IMR-90 (cell line): ENCODE results near the gene CUX1. TPM values are rescaled to one million over a fixed set of nuclear protein-coding genes. Genes with fewer than 3 reads are reported as not detected.

Source experiments
- ATAC-seq: fragments of 200-7000 bp; cut with Tn5 transposase; 2 replicates; pipeline ENCODE4 v1.9.1; 2020; ENCODE audit warnings: low read depth, mild to moderate bottlenecking, moderate library complexity
- BruUV-seq: library from RNA; stranded (reverse); fragments of 400-500 nt; replicated peaks from 2 replicates; lab custom pipeline; 2021; lab: Mats Ljungman, UMichigan
- CTCF ChIA-PET: fragments of 300-600 bp; formaldehyde crosslinking; extraction: SDS; loops from one replicate; lab custom pipeline; 2021; ENCODE audit warnings: antibody characterized with exemption; lab: Yijun Ruan, JAX
- POLR2A ChIA-PET: fragments of 300-600 bp; sonication (Branson Sonifier 250); formaldehyde crosslinking; loops from one replicate; lab custom pipeline; 2022; ENCODE audit warnings: antibody characterized with exemption; ENCODE audit not compliant: unreplicated experiment; lab: Charles Lee
- DNase-seq: peaks from one replicate; pipeline ENCODE4 v3.0.0; 2013
- H2AFZ ChIP-seq: replicated peaks from 2 replicates; pipeline ENCODE3; 2013; ENCODE audit warnings: low read length, mild to moderate bottlenecking; ENCODE audit not compliant: poor library complexity
- H2AK5ac ChIP-seq: 2 replicates; pipeline ENCODE4 v1.6.1; 2013; ENCODE audit warnings: low read depth, low read length, inconsistent platforms
- H2AK9ac ChIP-seq: replicated peaks from 2 replicates; pipeline ENCODE3; 2013; ENCODE audit warnings: mild to moderate bottlenecking, low read depth, low read length, moderate library complexity; ENCODE audit not compliant: poor library complexity
- H2BK120ac ChIP-seq: 2 replicates; pipeline ENCODE4 v1.6.1; 2013; ENCODE audit warnings: low read depth, low read length, inconsistent platforms
- H2BK15ac ChIP-seq: 3 replicates; pipeline ENCODE4 v1.6.1; 2013; ENCODE audit warnings: low read depth, low read length, inconsistent platforms
- H2BK20ac ChIP-seq: 2 replicates; pipeline ENCODE4 v1.6.1; 2013; ENCODE audit warnings: low read depth, mild to moderate bottlenecking, inconsistent platforms, low read length, moderate library complexity
- H2BK5ac ChIP-seq: 2 replicates; pipeline ENCODE4 v1.6.1; 2013; ENCODE audit warnings: mild to moderate bottlenecking, low read depth, low read length, inconsistent platforms; ENCODE audit not compliant: poor library complexity, severe bottlenecking
- H3K14ac ChIP-seq: replicated peaks from 2 replicates; pipeline ENCODE4 v1.6.1; 2013; ENCODE audit warnings: low read depth, low read length, inconsistent platforms
- H3K18ac ChIP-seq: 2 replicates; pipeline ENCODE4 v1.6.1; 2013; ENCODE audit warnings: low read depth, low read length, control low read depth
- H3K23ac ChIP-seq: 2 replicates; pipeline ENCODE4 v1.6.1; 2013; ENCODE audit warnings: low read depth, low read length, inconsistent platforms
- H3K27ac ChIP-seq: 2 replicates; pipeline ENCODE4 v1.5.1; 2013; ENCODE audit warnings: mild to moderate bottlenecking, control low read depth, low read length; ENCODE audit not compliant: insufficient read depth
- H3K27me3 ChIP-seq: 2 replicates; pipeline ENCODE4 v1.6.1; 2013; ENCODE audit warnings: low read length; ENCODE audit not compliant: control insufficient read depth, insufficient read depth
- H3K36me3 ChIP-seq: 2 replicates; pipeline ENCODE4 v1.6.1; 2013; ENCODE audit warnings: low read length, mixed read lengths; ENCODE audit not compliant: control insufficient read depth, insufficient read depth
- H3K4ac ChIP-seq: 2 replicates; pipeline ENCODE4 v1.6.1; 2013; ENCODE audit warnings: low read depth, low read length, inconsistent platforms
- H3K4me1 ChIP-seq: 2 replicates; pipeline ENCODE4 v1.6.1; 2013; ENCODE audit warnings: low read length, mixed read lengths; ENCODE audit not compliant: control insufficient read depth, insufficient read depth
- H3K4me2 ChIP-seq: 2 replicates; pipeline ENCODE4 v1.6.1; 2013; ENCODE audit warnings: low read depth, mild to moderate bottlenecking, control low read depth, low read length, moderate library complexity
- H3K4me3 ChIP-seq: 2 replicates; pipeline ENCODE4 v1.5.1; 2013; ENCODE audit warnings: low read depth, mild to moderate bottlenecking, control low read depth, low read length, moderate library complexity; ENCODE audit not compliant: insufficient read depth
- H3K56ac ChIP-seq: 2 replicates; pipeline ENCODE4 v1.6.1; 2013; ENCODE audit warnings: low read length, inconsistent platforms; ENCODE audit not compliant: insufficient read depth; ENCODE audit errors: extremely low read depth
- H3K79me1 ChIP-seq, 2 experiments: 2 replicates each; pipeline ENCODE4 v1.6.1; 2013; ENCODE audit warnings: low read length in 2 of 2, inconsistent platforms in 1 of 2, low read depth in 1 of 2
- H3K9ac ChIP-seq: 2 replicates; pipeline ENCODE4 v1.6.1; 2013; ENCODE audit warnings: low read depth, low read length, control low read depth
- H3K9me1 ChIP-seq: 2 replicates; pipeline ENCODE4 v1.6.1; 2013; ENCODE audit warnings: low read length, inconsistent platforms; ENCODE audit not compliant: insufficient read depth
- H3K9me3 ChIP-seq: 2 replicates; pipeline ENCODE4 v1.6.1; 2013; ENCODE audit warnings: low read length; ENCODE audit not compliant: control insufficient read depth, insufficient read depth
- H4K20me1 ChIP-seq: 2 replicates; pipeline ENCODE4 v1.6.1; 2013; ENCODE audit warnings: low read length, inconsistent platforms; ENCODE audit not compliant: insufficient read depth
- H4K5ac ChIP-seq: 2 replicates; pipeline ENCODE4 v1.6.1; 2013; ENCODE audit warnings: mild to moderate bottlenecking, low read depth, low read length, control low read depth
- H4K8ac ChIP-seq, 2 experiments: 2 replicates each; pipeline ENCODE4 v1.6.1; 2013; ENCODE audit warnings: low read depth in 2 of 2, low read length in 2 of 2, control low read depth in 1 of 2, inconsistent platforms in 1 of 2
- H4K91ac ChIP-seq: 2 replicates; pipeline ENCODE4 v1.6.1; 2013; ENCODE audit warnings: low read depth, low read length, inconsistent platforms; ENCODE audit not compliant: insufficient read depth
- BHLHE40 ChIP-seq: fragments of 150-350 bp; IDR thresholded peaks from 2 replicates; pipeline ENCODE4 v1.6.1; 2016; ENCODE audit warnings: mild to moderate bottlenecking, low read depth, low read length
- CEBPB ChIP-seq: IDR thresholded peaks from 2 replicates; pipeline ENCODE4 v1.6.1; 2012; ENCODE audit warnings: low read depth, low read length, improper control_type of control experiment
- CHD1 ChIP-seq: IDR thresholded peaks from 2 replicates; pipeline ENCODE4 v1.6.1; 2012; ENCODE audit warnings: low read depth, low read length, improper control_type of control experiment
- FOS ChIP-seq: fragments of 150-350 bp; IDR thresholded peaks from 2 replicates; pipeline ENCODE4 v1.6.1; 2016; ENCODE audit warnings: low read depth, low read length
- MAFK ChIP-seq: IDR thresholded peaks from 2 replicates; pipeline ENCODE4 v1.6.1; 2012; ENCODE audit warnings: low read depth, low read length, improper control_type of control experiment
- MAZ ChIP-seq: IDR thresholded peaks from 2 replicates; pipeline ENCODE4 v1.6.1; 2012; ENCODE audit warnings: low read depth, mild to moderate bottlenecking, low read length, improper control_type of control experiment, moderate library complexity, borderline replicate concordance
- MXI1 ChIP-seq: IDR thresholded peaks from 2 replicates; pipeline ENCODE4 v1.6.1; 2012; ENCODE audit warnings: low read depth, mild to moderate bottlenecking, low read length, moderate library complexity, borderline replicate concordance
- RAD21 ChIP-seq: IDR thresholded peaks from 2 replicates; pipeline ENCODE4 v1.6.1; 2012; ENCODE audit warnings: low read length, improper control_type of control experiment
- RCOR1 ChIP-seq: IDR thresholded peaks from 2 replicates; pipeline ENCODE4 v1.6.1; 2012; ENCODE audit warnings: mild to moderate bottlenecking, low read length, improper control_type of control experiment; ENCODE audit not compliant: insufficient replicate concordance
- RFX5 ChIP-seq: IDR thresholded peaks from 2 replicates; pipeline ENCODE4 v1.8.0; 2012; ENCODE audit warnings: low read depth, mild to moderate bottlenecking, low read length, moderate library complexity
- WGBS, 2 experiments: methylation state at CpG; one replicate each; pipeline versions ENCODE4 v1.1.5 to v1.1.7; 2013; ENCODE audit warnings: missing lambda C conversion rate in 2 of 2; ENCODE audit not compliant: insufficient read length in 1 of 2; ENCODE audit errors: extremely low coverage in 2 of 2; 5-methylcytosine and 5-hydroxymethylcytosine counted together
- dilution Hi-C: fragments of 300-500 bp; cut with HindIII; formaldehyde crosslinking; loops from one replicate; pipeline ENCODE4 v1.14.3; 2018; ENCODE audit warnings: low sequenced_read_pairs; ENCODE audit not compliant: unreplicated experiment
- in situ Hi-C: fragments of 300-500 bp; cut with MboI; formaldehyde crosslinking; loops from 3 replicates; pipeline ENCODE4 v1.14.3; 2019; ENCODE audit warnings: low sequenced_read_pairs, inconsistent platforms, mixed read lengths
- intact Hi-C: fragments of 100-400 bp; cut with micrococcal nuclease; formaldehyde crosslinking; loops from 2 replicates; pipeline ENCODE4 v1.10.0; 2022
- polyA plus RNA-seq, 3 experiments: library from polyadenylated mRNA; depleted of rRNA; stranded (reverse); fragments of >200 nt; gene quantifications; 2 replicates each; pipeline ENCODE4 v1.2.3, GENCODE V29; 2012; ENCODE audit warnings: low replicate concordance in 1 of 3
- total RNA-seq: library from RNA; depleted of rRNA; stranded (reverse); fragments of >200 nt; gene quantifications from 2 replicates; pipeline ENCODE4 v1.2.3, GENCODE V29; 2012
- TF ChIP-seq, protein P1 (sequence below): fragments of 150-350 bp; IDR thresholded peaks from 2 replicates; pipeline ENCODE4 v1.6.1; 2016; ENCODE audit warnings: low read depth, mild to moderate bottlenecking, low read length, moderate library complexity, borderline replicate concordance

Gene CUX1
- total and polyA plus RNA-seq, 2 of the 4 experiments (the other 2 are of a cell fraction), result 19.7 to 46.4 TPM

DNA sequence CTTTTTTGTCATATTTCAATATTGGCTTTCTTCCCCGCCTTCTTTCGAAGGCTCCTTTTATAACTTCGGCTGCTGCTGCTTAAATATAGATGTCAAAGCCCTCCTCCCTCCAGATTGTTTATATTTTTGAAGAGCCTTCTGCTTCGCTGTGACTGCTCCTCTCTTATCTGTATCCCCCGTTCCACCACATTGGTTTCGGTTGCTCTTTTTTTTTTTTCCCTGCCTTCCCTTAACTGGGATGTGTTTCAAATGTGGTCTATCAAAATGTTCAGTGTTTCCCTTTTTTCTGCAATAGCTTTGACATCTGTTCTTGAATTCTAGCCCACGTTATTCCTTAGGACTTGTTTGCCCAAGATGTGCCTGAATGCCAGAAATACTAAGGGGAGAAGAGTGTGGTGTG is 96.4 kb downstream of the CUX1 start:
- Histone ChIP-seq H3K4ac (peak overlapping the region; percentile 61), H2AK9ac (no peak overlapping the region), H3K27me3 (no peaks in the 10 kb centered on the region), H4K5ac (peak overlapping the region; percentile 77; the same call in 1 of the 2 replicates), H4K8ac (peak overlapping the region; percentile 58 to 80; a peak in 2 of 4 replicates), H2BK15ac (0 out of 3 replicates have a peak overlapping the region, but pooled peaks have one; percentile 2), H4K20me1 (peaks cover 4% of the 10 kb centered on the region), H4K91ac (0 out of 2 replicates have a peak overlapping the region, but pooled peaks have one; percentile 3), H2BK5ac (peak overlapping the region; percentile 66), H2AK5ac (peak overlapping the region; percentile 49; the same call in 1 of the 2 replicates), H2BK120ac (peak overlapping the region; percentile 1; the same call in 1 of the 2 replicates), H3K4me1 (peaks cover 33% of the 10 kb centered on the region), H3K4me2 (peak overlapping the region; percentile 70), H3K9me1 (peaks cover 17% of the 10 kb centered on the region), H2BK20ac (peak overlapping the region; percentile 7; the same call in 1 of the 2 replicates), H3K14ac (no peak overlapping the region; the same call in 1 of the 2 replicates), H3K4me3 (no peak overlapping the region), H3K9ac (peak overlapping the region; percentile 33; the same call in 1 of the 2 replicates), H2AFZ (no peak overlapping the region), H3K23ac (peak overlapping the region; percentile 50), H3K18ac (peak overlapping the region; percentile 90), H3K36me3 (peaks cover 18% of the 10 kb centered on the region), H3K27ac (peak overlapping the region; percentile 45; the same call in 1 of the 2 replicates), H3K56ac (peak overlapping the region; percentile 9; the same call in 1 of the 2 replicates), H3K79me1 (peaks cover 47 to 84% of the 10 kb centered on the region in 2 experiments; a peak in 3 of 4 replicates), H3K9me3 (no peaks in the 10 kb centered on the region)
- dilution Hi-C loops (no loop called here), in situ Hi-C loops (no loop called here), intact Hi-C loops (loop anchor here (5.0 kb wide), 1 partner anchor 97 kb away; the partner anchor contains the start of gene CUX1)
- BruUV-seq, result no TSS peak
- DNase-seq (peak; percentile 76), ATAC-seq (peak; percentile 8; the same call in 1 of the 2 replicates)
- CTCF ChIA-PET, result no interaction called here
- POLR2A ChIA-PET, result no interaction called here
- no peak for TF ChIP-seq MAFK
- no peak for TF ChIP-seq RAD21
- no peak for TF ChIP-seq CEBPB
- TF ChIP-seq BHLHE40, result no peak
- no peak for TF ChIP-seq RCOR1
- TF ChIP-seq MAZ, result no peak
- TF ChIP-seq CHD1, result no peak
- TF ChIP-seq, protein P1, sequence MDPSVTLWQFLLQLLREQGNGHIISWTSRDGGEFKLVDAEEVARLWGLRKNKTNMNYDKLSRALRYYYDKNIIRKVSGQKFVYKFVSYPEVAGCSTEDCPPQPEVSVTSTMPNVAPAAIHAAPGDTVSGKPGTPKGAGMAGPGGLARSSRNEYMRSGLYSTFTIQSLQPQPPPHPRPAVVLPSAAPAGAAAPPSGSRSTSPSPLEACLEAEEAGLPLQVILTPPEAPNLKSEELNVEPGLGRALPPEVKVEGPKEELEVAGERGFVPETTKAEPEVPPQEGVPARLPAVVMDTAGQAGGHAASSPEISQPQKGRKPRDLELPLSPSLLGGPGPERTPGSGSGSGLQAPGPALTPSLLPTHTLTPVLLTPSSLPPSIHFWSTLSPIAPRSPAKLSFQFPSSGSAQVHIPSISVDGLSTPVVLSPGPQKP, result no peak
- no peak for TF ChIP-seq MXI1
- TF ChIP-seq FOS, result no peak
- no peak for TF ChIP-seq RFX5
- WGBS, 2 experiments, result no CpG with 5 or more reads among the region's 7 CpGs
